T-helper 1 cell treated with Interleukin-12 subunit alpha and Interleukin-12 subunit beta and Interleukin-4 antibody, amounts not matched to agents 30 μg/mL and 1 μg/mL, for 36 hours (primary cell): ENCODE results near the gene GPR157.
A peak's percentile ranks its signal among the peaks of the same experiment; 100 is the strongest.
"Not testable (repeated sequence)": the region's sequence is repeated elsewhere in the genome, so short reads cannot be mapped to it uniquely, and the experiment has no call there.

Source experiments
- H3K27ac Mint-ChIP-seq: one replicate; pipeline ENCODE4 v1.8.0; 2021; ENCODE audit warnings: mild to moderate bottlenecking, mixed read lengths
- H3K27me3 Mint-ChIP-seq: one replicate; pipeline ENCODE4 v1.8.0; 2021; ENCODE audit warnings: low read depth, mixed read lengths
- H3K36me3 Mint-ChIP-seq: one replicate; pipeline ENCODE4 v1.8.0; 2021; ENCODE audit warnings: low read depth, mixed read lengths
- H3K4me1 Mint-ChIP-seq: one replicate; pipeline ENCODE4 v1.8.0; 2021; ENCODE audit warnings: low read depth, mixed read lengths
- H3K4me3 Mint-ChIP-seq: one replicate; pipeline ENCODE4 v1.8.0; 2021; ENCODE audit warnings: mild to moderate bottlenecking, moderate library complexity, mixed read lengths
- H3K9me3 Mint-ChIP-seq: one replicate; pipeline ENCODE4 v1.8.0; 2021; ENCODE audit warnings: mixed read lengths

GPR157 gene

DNA sequence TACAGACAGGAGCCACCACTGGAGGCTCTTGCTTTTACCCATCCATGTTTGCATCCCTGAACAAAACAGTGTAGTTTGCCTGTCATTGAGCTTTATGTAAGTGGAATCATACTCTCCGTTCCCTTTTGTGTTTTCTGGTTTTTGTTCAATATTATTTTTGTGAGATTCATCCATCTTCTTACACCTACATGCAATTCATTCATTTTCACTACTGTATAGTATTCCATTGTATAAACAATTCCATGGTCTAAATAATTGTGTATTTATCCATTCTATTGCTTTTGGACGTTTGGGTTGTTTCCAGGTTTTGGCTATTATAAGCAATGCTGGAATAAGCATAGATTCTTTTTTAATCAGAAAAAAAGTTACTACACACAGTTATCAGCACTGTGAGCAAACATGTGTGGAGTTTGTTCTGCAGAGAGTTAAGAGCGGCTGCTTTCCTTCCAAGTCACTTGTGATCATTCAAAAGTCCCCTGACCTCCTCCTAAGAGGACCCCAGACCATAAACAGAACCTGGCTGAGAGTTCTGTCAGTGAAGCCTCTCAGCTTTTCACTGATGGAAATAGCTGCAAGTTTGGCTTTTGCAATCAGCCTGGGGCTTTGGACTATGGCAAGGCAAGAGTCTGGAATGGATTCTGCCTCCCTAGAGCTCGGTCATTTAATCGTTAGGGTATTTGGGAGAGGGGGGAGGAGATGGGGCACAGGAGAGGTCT lies 5.1 kb upstream of the GPR157 start:
- H3K4me3 Mint-ChIP-seq = no peak overlapping the region
- H3K36me3 Mint-ChIP-seq = no peaks in the 10 kb centered on the region
- no peaks in the 10 kb centered on the region for H3K9me3 Mint-ChIP-seq
- peaks cover 22% of the 10 kb centered on the region for H3K27me3 Mint-ChIP-seq
- no peak overlapping the region for H3K27ac Mint-ChIP-seq
- H3K4me1 Mint-ChIP-seq = peaks cover 6% of the 10 kb centered on the region

DNA sequence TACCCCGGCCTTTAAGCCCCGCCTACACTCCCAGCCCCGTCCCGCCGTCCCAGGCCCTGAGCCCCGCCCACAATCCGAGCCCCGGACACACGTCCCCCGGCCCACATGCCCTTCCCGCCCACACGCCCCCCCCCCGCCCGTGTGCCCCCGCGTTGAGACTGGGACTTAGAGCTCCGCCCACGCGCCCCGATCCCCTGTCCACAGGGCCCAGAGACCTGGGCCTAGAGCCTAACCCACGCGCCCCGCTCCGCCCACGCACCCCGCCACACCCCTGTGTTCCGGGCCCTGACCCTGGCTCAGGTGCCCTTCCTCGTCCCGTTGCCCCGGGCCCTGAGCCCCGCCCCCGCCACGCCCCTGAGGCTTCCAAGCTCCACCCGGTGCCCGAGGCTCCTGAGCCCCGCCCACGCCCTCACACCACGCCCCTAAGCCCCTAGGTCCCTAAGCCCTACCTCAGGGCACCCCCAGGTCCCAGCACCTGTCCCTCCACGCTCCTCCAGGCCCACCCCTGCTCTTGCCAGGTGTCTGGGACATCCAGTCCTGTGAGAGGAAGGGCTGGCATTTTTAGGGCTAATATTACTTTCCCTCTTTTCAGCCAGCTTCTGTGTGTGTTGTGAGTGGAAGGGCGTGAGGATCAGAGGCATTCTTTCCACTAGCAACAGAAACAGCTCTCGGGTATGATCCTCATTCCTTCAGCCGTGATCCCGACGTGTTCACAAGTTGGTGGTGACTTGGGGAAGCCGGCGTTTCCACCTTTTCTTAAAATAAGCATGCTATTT lies 552 bp upstream of the GPR157 start:
- H3K4me3 Mint-ChIP-seq = peak overlapping the region; percentile 65
- peak overlapping the region; percentile 63 for H3K27ac Mint-ChIP-seq
- H3K36me3 Mint-ChIP-seq = no peaks in the 10 kb centered on the region
- H3K4me1 Mint-ChIP-seq = peaks cover 11% of the 10 kb centered on the region
- H3K9me3 Mint-ChIP-seq = no peaks in the 10 kb centered on the region
- peaks cover 32% of the 10 kb centered on the region for H3K27me3 Mint-ChIP-seq

DNA sequence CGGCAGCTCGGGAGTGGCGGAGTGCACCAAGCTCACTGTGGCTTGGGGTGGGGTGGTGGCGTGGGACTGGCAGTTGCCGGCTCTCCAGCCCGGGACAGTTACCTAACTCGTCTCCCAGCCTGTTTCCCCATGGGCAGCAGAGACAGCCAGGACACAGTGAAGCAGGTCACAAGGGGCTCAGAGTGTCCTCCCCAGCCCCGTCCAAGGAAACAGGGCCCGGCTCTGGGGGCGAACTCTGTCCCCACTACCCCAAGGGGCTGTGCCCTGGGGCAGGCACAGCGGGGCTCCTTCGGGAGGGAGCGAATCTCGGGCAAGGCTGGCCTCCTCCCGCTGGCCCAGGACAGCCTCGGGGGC lies 759 bp downstream of the GPR157 start:
- no peaks in the 10 kb centered on the region for H3K36me3 Mint-ChIP-seq
- peak overlapping the region; percentile 89 for H3K4me3 Mint-ChIP-seq
- peaks cover 11% of the 10 kb centered on the region for H3K4me1 Mint-ChIP-seq
- H3K9me3 Mint-ChIP-seq = no peaks in the 10 kb centered on the region
- H3K27me3 Mint-ChIP-seq = peaks cover 27% of the 10 kb centered on the region
- peak overlapping the region; percentile 52 for H3K27ac Mint-ChIP-seq

GRCh38 chr1:9127395-9128165 lies 1.3 kb downstream of the GPR157 start:
- no peaks in the 10 kb centered on the region for H3K9me3 Mint-ChIP-seq
- H3K27me3 Mint-ChIP-seq = peaks cover 27% of the 10 kb centered on the region
- H3K36me3 Mint-ChIP-seq = no peaks in the 10 kb centered on the region
- H3K4me1 Mint-ChIP-seq = peaks cover 14% of the 10 kb centered on the region
- H3K4me3 Mint-ChIP-seq = peak overlapping the region; percentile 89
- peak overlapping the region; percentile 52 for H3K27ac Mint-ChIP-seq

- peaks cover 22% of the 10 kb centered on the region for H3K27me3 Mint-ChIP-seq
- H3K9me3 Mint-ChIP-seq = no peaks in the 10 kb centered on the region
- H3K4me1 Mint-ChIP-seq = peaks cover 22% of the 10 kb centered on the region
- H3K27ac Mint-ChIP-seq = no peak overlapping the region
- no peak overlapping the region for H3K4me3 Mint-ChIP-seq
- no peaks in the 10 kb centered on the region for H3K36me3 Mint-ChIP-seq
These were observed 2.4 kb downstream of the GPR157 start for GRCh38 chr1:9126511-9126910.

- not testable (repeated sequence) for H3K4me3 Mint-ChIP-seq, H3K36me3 Mint-ChIP-seq, H3K9me3 Mint-ChIP-seq, H3K27ac Mint-ChIP-seq
- H3K27me3 Mint-ChIP-seq = peaks cover 21% of the 10 kb centered on the region
- H3K4me1 Mint-ChIP-seq = peaks cover 22% of the 10 kb centered on the region
These were observed 3.1 kb downstream of the GPR157 start for GRCh38 chr1:9125847-9126246.

DNA sequence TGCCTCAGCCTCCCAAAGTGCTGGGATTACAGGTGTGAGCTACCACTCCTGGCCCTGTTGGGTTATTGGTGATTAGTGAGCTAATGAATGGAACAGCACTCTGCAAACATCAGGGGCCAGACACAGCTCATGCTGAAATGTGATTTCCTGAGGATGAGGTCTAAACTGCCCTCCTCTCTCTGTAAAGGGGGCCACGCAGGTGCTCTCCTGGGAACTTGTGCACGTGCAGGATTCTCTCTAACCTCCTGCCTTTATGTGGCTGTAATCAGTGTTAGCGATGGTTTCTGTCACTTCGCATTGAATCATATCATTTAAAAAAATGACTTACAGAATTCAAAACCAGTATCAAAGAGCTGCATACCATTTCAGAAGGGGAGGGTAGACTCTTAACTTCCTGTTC lies 3.6 kb downstream of the GPR157 start:
- H3K9me3 Mint-ChIP-seq = no peaks in the 10 kb centered on the region
- peaks cover 21% of the 10 kb centered on the region for H3K27me3 Mint-ChIP-seq
- H3K27ac Mint-ChIP-seq = no peak overlapping the region
- H3K4me1 Mint-ChIP-seq = peaks cover 23% of the 10 kb centered on the region
- no peak overlapping the region for H3K4me3 Mint-ChIP-seq
- H3K36me3 Mint-ChIP-seq = no peaks in the 10 kb centered on the region

DNA sequence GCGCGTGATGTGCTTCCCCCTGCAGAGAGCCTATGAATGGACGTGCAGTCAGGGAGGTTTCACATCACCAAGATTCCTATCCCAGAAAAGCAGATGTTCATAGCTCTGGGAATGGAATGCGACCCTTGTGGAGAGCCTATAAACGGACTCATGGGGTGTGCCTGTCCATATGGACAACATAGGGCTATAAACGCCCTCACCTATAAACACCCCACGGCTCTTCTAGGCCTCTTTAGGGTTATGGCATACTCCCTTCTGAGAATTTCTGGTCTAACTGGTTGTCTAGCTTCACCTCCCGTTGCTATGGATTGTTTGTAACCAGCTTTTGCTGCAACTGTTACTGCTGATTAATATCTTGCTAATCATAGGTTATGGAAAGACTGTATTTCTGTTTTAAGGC lies 4.5 kb downstream of the GPR157 start:
- H3K27ac Mint-ChIP-seq, H3K9me3 Mint-ChIP-seq, H3K36me3 Mint-ChIP-seq: not testable (repeated sequence)

GRCh38 chr1:9123665-9124064 lies 5.2 kb downstream of the GPR157 start:
- H3K9me3 Mint-ChIP-seq, H3K27ac Mint-ChIP-seq, H3K4me3 Mint-ChIP-seq, H3K36me3 Mint-ChIP-seq: not testable (repeated sequence)
- peaks cover 21% of the 10 kb centered on the region for H3K27me3 Mint-ChIP-seq
- H3K4me1 Mint-ChIP-seq = peaks cover 23% of the 10 kb centered on the region

More for the DNA sequence above, 4.5 kb downstream of the GPR157 start:
- not testable (repeated sequence) for H3K4me3 Mint-ChIP-seq
- peaks cover 21% of the 10 kb centered on the region for H3K27me3 Mint-ChIP-seq
- peaks cover 23% of the 10 kb centered on the region for H3K4me1 Mint-ChIP-seq

DNA sequence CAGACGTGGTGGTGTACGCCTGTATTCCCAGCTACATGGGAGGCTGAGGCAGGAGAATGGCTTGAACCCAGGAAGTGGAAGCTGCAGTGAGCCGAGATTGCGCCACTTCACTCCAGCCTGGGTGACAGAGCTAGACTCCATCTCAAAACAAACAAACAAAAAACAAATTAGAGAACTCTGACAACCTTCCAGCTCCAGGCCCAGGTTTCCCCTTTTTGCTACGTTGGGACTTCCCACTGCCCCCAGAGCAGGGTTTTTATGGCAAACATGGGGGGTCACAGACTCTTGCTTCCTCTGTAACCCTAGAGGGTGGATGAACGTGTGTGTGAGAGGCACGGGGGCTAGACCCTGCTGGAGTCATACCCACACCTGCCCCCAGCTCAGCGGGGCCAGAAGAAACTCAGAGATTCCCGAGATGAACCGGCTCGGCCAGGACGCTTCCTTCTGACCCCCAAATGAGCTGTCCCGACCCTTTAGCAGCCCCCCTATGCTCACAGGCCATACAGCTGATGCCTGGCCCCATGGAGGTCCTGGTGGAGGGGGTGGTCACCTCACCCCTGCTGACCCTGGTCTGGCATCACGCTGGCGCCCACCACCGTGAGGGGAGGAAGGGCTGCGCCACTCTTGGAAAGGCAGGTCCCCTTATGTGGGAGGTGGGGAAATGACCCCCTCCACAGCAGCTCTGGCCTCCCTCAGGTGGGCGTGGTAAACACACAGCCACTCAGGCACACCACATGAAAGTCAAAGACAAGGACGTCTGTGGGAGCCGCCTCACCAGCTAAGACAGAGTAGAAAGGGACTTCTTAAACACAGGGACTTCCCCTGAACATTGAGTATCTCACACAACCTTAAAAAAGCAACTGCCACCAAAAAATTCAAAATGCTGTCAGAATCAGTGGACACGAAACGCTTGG lies 7.1 kb downstream of the GPR157 start:
- H3K9me3 Mint-ChIP-seq = no peaks in the 10 kb centered on the region
- peaks cover 17% of the 10 kb centered on the region for H3K27me3 Mint-ChIP-seq

GRCh38 chr1:9120312-9120958 lies 8.5 kb downstream of the GPR157 start:
- Mint-ChIP-seq H3K27ac (no peak overlapping the region), H3K4me1 (peaks cover 20% of the 10 kb centered on the region), H3K36me3 (no peaks in the 10 kb centered on the region), H3K27me3 (peaks cover 13% of the 10 kb centered on the region), H3K9me3 (no peaks in the 10 kb centered on the region), H3K4me3 (no peak overlapping the region)

More for the DNA sequence above, 7.1 kb downstream of the GPR157 start:
- Mint-ChIP-seq H3K4me3 (no peak overlapping the region), H3K36me3 (no peaks in the 10 kb centered on the region), H3K4me1 (peaks cover 22% of the 10 kb centered on the region), H3K27ac (peak overlapping the region; percentile 22)

GRCh38 chr1:9119745-9120144 lies 9.2 kb downstream of the GPR157 start:
- H3K9me3 Mint-ChIP-seq = no peaks in the 10 kb centered on the region
- H3K4me1 Mint-ChIP-seq = peaks cover 17% of the 10 kb centered on the region
- peaks cover 6% of the 10 kb centered on the region for H3K27me3 Mint-ChIP-seq
- no peaks in the 10 kb centered on the region for H3K36me3 Mint-ChIP-seq
- H3K4me3 Mint-ChIP-seq = no peak overlapping the region
- H3K27ac Mint-ChIP-seq = no peak overlapping the region

DNA sequence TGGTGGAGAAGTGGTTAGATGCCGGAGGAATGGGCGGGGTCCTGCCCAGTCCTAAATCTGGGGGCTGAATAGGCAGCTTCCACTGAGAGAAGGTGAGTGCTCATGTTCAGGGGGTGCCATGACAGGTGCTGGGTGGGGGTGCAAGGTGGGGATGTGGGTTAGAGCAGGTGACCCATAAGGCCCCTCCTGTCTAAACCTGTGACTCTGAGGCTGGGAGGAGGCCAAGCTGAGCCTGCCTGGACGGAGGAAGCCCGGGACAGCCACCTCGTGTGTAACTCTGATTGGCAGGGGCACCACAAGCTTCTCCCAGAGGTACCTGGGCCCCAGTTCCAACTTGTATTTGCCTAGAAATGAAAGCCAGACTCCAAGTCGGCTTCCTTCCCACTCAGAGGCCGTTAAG lies 10.7 kb downstream of the GPR157 start:
- H3K27me3 Mint-ChIP-seq = peaks cover 4% of the 10 kb centered on the region

More for the DNA sequence above, 10.7 kb downstream of the GPR157 start:
- Mint-ChIP-seq H3K4me1 (peaks cover 17% of the 10 kb centered on the region), H3K27ac (no peak overlapping the region), H3K36me3 (no peaks in the 10 kb centered on the region), H3K4me3 (no peak overlapping the region), H3K9me3 (no peaks in the 10 kb centered on the region)
